ENCODE results near the gene CDKN2AIP. TPM values are rescaled to one million over a fixed set of nuclear protein-coding genes. Genes with fewer than 3 reads are reported as not detected.

The CDKN2AIP gene
- total RNA-seq, 1 experiment from 2014 or later: 15.9 TPM

- DNase-seq (ENCODE audit: low read depth): peak; percentile 2
These were observed 48.8 kb downstream of the CDKN2AIP start for GRCh38 chr4:183493246-183493645.

GRCh38 chr4:183495184-183495583 is 50.7 kb downstream of the CDKN2AIP start:
- no peak for DNase-seq (ENCODE audit: low read depth)

Other genes starting within 250 kb of the CDKN2AIP start
- gene CLDN22, start 124.4 kb upstream of the CDKN2AIP start, total RNA-seq (2014; rRNA removed; shearing (Covaris generic)): not detected in 2 replicates
- gene CLDN24, start 122.2 kb upstream of the CDKN2AIP start, total RNA-seq (2014; rRNA removed; shearing (Covaris generic)): not detected in 2 replicates
- gene ING2, start 60.4 kb downstream of the CDKN2AIP start, total RNA-seq (2014; rRNA removed; shearing (Covaris generic)): 5.8 and 10.1 TPM in 2 replicates
- 17.5 and 19.2 TPM in 2 replicates for gene RWDD4, start 214.5 kb downstream of the CDKN2AIP start, total RNA-seq (2014; rRNA removed; shearing (Covaris generic))
- 19.1 and 24.1 TPM in 2 replicates for gene TRAPPC11, start 214.7 kb downstream of the CDKN2AIP start, total RNA-seq (2014; rRNA removed; shearing (Covaris generic))